Measurements from ENCODE around the gene CD53.

The CD53 gene

DNA sequence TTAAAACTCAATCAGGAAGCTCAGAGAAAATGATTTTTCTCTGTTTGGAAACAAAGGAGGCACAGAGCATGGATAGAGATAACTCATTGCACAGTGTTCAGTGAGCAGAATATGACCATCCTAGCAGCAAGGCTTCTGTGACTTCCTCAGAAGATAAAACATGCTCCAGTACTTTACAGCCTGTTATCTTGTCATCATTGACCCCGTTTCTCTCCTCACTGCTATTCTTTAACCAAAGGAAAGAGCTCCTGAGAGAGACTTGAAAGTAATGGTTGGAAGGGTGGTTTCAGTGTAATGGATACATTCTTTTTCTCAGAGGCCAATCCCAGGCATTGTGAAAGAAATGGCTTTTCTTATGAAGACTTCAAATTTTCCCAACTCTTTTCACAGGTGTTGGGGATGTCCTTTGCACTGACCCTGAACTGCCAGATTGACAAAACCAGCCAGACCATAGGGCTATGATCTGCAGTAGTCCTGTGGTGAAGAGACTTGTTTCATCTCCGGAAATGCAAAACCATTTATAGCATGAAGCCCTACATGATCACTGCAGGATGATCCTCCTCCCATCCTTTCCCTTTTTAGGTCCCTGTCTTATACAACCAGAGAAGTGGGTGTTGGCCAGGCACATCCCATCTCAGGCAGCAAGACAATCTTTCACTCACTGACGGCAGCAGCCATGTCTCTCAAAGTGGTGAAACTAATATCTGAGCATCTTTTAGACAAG, 25.9 kb downstream of the CD53 start:
- TF ChIP-seq, protein P1, sequence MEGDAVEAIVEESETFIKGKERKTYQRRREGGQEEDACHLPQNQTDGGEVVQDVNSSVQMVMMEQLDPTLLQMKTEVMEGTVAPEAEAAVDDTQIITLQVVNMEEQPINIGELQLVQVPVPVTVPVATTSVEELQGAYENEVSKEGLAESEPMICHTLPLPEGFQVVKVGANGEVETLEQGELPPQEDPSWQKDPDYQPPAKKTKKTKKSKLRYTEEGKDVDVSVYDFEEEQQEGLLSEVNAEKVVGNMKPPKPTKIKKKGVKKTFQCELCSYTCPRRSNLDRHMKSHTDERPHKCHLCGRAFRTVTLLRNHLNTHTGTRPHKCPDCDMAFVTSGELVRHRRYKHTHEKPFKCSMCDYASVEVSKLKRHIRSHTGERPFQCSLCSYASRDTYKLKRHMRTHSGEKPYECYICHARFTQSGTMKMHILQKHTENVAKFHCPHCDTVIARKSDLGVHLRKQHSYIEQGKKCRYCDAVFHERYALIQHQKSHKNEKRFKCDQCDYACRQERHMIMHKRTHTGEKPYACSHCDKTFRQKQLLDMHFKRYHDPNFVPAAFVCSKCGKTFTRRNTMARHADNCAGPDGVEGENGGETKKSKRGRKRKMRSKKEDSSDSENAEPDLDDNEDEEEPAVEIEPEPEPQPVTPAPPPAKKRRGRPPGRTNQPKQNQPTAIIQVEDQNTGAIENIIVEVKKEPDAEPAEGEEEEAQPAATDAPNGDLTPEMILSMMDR (conservative IDR thresholded peaks at IDR 0.05; ENCODE audit: low read depth, low read length): no peak
- H3K4me3 ChIP-seq (ENCODE audit: low read depth, low read length): no peak overlapping the region
- DNase-seq (ENCODE audit: low read depth): no peak

DNA sequence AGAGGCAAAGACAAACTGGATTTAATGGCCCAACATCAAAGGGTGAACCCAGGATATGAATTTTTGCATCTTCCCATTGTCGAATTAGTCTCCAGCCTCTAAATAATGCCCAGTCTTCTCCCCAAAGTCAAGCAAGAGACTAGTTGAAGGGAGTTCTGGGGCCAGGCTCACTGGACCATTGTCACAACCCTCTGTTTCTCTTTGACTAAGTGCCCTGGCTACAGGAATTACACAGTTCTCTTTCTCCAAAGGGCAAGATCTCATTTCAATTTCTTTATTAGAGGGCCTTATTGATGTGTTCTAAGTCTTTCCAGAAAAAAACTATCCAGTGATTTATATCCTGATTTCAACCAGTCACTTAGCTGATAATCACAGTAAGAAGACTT, 26.5 kb downstream of the CD53 start:
- DNase-seq (ENCODE audit: low read depth): no peak
- no peak overlapping the region for H3K4me3 ChIP-seq (ENCODE audit: low read depth, low read length)
- TF ChIP-seq, protein P1 (conservative IDR thresholded peaks at IDR 0.05; ENCODE audit: low read depth, low read length): no peak

DNA sequence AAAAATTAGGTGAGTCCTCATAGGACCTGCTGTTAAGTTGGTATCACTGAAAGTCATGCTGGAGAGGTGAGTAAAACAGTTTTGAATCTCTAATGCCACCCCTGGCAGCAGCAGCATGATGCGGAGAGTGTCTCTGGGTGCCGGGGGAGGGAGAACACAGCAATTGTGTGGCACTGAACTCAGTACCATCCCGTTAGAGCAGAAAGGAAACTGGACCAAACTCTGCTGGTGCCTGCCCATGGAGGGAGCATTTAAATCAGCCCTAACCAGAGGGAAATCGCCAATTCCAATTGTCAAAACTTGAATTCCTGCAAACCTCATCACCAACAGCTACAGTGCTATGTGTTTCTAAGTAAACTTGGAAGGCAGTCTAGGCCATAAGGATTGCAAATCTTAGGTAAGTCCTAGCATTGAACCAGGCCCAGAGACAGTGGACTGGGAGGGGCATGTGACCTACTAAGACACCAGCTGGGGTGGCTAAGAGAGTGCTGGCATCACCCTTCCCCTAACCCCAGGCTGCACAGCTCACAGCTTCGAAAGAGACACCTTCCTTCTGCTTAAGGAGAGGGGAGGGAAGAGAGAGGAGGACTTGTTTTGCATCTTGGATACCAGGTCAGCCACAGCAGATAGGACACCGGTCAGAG, 30.0 kb downstream of the CD53 start:
- DNase-seq (ENCODE audit: low read depth): no peak
- TF ChIP-seq, protein P1 (conservative IDR thresholded peaks at IDR 0.05; ENCODE audit: low read depth, low read length): no peak

DNA sequence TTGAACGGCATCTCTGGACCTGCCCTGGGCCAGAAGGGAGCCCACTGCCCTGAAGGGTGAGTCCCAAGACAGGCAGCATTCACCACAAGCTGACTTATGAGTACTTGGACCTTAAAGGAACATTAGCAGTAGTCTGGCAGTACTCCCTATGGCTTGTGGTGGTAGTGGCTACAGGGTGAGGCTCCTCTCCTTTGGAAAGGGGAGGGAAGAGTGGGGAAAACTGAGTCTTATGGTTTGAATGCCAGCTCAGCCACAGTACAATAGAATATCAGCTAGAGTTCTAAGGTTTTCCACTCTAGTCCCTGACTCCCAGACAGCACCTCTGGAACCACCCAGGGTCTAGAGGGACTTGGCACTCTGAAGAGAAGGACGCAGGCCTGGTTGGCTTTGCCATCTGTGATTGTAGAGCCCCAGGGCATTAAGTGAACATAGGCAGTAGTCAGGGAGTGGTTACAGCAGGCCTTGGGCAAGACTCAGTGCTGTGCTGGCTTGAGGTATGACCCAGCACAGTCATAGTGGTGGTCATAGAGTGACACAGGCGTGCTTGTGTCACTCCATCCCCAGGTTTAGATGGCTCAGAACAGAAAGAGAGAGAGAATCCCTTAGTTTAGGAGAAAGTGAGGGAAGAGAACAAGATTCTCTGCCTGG, 31.0 kb downstream of the CD53 start:
- TF ChIP-seq, protein P1 (conservative IDR thresholded peaks at IDR 0.05; ENCODE audit: low read depth, low read length): no peak
- no peak overlapping the region for H3K4me3 ChIP-seq (ENCODE audit: low read depth, low read length)
- DNase-seq (ENCODE audit: low read depth): no peak

More for the DNA sequence above, 30.0 kb downstream of the CD53 start:
- H3K4me3 ChIP-seq (ENCODE audit: low read depth, low read length): no peak overlapping the region

DNA sequence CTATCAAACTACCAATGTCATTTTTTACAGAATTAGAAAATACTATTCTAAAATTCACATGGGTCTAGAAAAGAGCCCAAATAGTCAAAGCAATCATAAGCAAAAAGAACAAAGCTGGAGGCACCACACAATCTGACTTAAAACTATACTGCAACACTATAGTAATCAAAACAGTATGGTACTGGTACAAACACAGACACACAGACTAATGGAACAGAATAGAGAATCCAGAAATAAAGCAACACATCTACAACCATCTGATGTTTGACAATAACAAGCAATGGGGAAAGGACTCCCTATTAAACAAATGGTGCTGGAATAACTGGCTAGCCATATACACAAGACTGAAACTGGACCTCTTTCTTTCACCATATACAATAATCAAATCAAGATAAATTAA, 39.8 kb downstream of the CD53 start:
- TF ChIP-seq, protein P1 (conservative IDR thresholded peaks at IDR 0.05; ENCODE audit: low read depth, low read length): no peak
- no peak overlapping the region for H3K4me3 ChIP-seq (ENCODE audit: low read depth, low read length)
- no peak for DNase-seq (ENCODE audit: low read depth)

DNA sequence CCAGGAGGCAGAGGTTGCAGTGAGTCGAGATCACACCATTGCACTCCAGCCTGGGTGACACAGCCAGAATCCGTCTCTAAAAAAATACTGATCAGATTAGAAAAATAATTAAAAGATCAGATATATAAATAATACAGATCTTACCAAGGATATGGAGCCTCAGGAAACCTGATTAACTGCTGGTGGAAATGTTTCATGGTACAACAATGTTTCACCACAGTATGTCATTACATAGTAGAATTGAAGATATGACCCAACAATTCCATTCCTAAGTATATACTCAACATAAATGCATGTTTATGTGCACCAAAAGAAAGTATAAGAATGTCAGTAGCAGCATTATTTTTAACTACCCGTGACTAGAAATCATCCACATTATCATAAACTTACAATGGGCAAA, 41.7 kb downstream of the CD53 start:
- no peak for DNase-seq (ENCODE audit: low read depth)
- no peak overlapping the region for H3K4me3 ChIP-seq (ENCODE audit: low read depth, low read length)
- TF ChIP-seq, protein P1 (conservative IDR thresholded peaks at IDR 0.05; ENCODE audit: low read depth, low read length): no peak

All from choroid plexus epithelial cell (primary cell).